Mucosa of stomach (tissue), 1 donor: ENCODE measurements around the gene PAQR3.
"Not testable (repeated sequence)": the region's sequence is repeated elsewhere in the genome, so short reads cannot be mapped to it uniquely, and the experiment has no call there.

Source experiments
- H3K27me3 ChIP-seq: one replicate; pipeline ENCODE4 v1.7.0; 2013; ENCODE audit warnings: mild to moderate bottlenecking, low read length; ENCODE audit not compliant: control insufficient read depth, insufficient read depth
- H3K36me3 ChIP-seq: one replicate; pipeline ENCODE4 v1.7.0; 2013; ENCODE audit warnings: low read length; ENCODE audit not compliant: control insufficient read depth, insufficient read depth
- H3K4me1 ChIP-seq: one replicate; pipeline ENCODE4 v1.7.0; 2013; ENCODE audit warnings: mild to moderate bottlenecking, low read length; ENCODE audit not compliant: control insufficient read depth, insufficient read depth
- H3K4me3 ChIP-seq: one replicate; pipeline ENCODE4 v1.7.0; 2013; ENCODE audit warnings: low read length
- H3K9ac ChIP-seq: one replicate; pipeline ENCODE4 v1.7.0; 2013; ENCODE audit warnings: mild to moderate bottlenecking, low read length, moderate library complexity
- H3K9me3 ChIP-seq: one replicate; pipeline ENCODE4 v1.7.0; 2013; ENCODE audit warnings: mild to moderate bottlenecking, low read length, moderate library complexity; ENCODE audit not compliant: control insufficient read depth
- donor health status: Pancreatic carcinoma.

PAQR3 gene

GRCh38 chr4:78878031-78878430, 61.2 kb downstream of the PAQR3 start:
- Histone ChIP-seq H3K36me3 (no peaks in the 10 kb centered on the region), H3K4me1 (no peaks in the 10 kb centered on the region), H3K9ac (no peak overlapping the region), H3K9me3 (no peaks in the 10 kb centered on the region), H3K4me3 (no peak overlapping the region), H3K27me3 (no peaks in the 10 kb centered on the region)

DNA sequence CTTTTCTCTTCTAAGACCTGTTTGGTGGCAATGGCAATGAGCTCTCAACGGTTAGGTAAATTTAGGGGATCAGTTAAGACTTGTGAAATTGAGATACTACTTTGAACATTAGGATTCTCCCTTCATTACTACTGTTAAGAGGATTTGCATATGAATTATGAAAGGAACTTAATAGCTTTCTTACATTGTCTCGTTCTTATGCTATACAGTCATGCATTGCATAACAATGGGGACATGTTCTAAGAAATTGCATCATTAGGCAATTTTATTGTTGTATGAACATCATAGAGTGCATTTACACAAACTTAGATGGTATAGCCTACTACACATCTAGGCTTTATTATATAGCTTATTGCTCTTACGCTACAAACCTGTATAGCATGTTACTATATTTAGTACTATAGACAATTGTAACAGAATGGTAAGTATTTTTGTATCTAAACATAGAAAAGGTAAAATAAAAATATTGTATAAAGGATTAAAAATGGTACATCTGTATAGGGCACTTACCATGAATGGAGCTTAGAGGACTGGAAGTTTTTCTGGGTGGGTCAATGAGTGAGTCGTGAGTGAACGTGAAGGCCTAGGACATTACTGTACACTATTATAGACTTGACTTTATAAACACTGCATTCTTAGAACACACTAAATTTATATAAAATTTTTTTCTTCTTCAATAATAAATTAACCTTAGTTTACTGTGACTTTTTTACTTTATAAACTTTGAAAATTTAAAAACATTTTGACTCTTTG, 62.5 kb downstream of the PAQR3 start:
- H3K9ac ChIP-seq = no peak overlapping the region
- no peaks in the 10 kb centered on the region for H3K27me3 ChIP-seq
- no peak overlapping the region for H3K4me3 ChIP-seq
- H3K9me3 ChIP-seq = no peaks in the 10 kb centered on the region
- H3K36me3 ChIP-seq = no peaks in the 10 kb centered on the region
- H3K4me1 ChIP-seq = no peaks in the 10 kb centered on the region

DNA sequence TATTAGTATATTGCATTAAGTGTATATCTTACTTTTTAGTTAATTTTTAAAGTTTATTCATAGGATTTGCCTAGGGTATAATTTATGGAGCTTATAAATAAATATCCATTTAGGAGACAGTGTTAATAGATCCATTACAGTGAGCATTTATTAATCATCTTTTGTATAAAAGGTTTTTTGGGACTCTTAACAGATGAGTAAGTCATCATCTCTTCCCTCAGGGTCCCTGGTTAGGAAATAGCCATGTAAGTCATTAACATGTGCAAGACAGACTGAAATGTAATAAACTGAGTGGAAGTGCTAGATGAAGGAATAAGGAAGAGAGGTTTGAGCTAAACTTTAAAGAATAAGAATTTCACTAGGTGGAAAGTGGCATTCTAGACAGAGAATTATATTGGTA, 69.2 kb downstream of the PAQR3 start:
- Histone ChIP-seq H3K9me3 (no peaks in the 10 kb centered on the region), H3K36me3 (no peaks in the 10 kb centered on the region), H3K4me1 (no peaks in the 10 kb centered on the region), H3K9ac (no peak overlapping the region), H3K4me3 (no peak overlapping the region), H3K27me3 (no peaks in the 10 kb centered on the region)

GRCh38 chr4:78868712-78869111, 70.5 kb downstream of the PAQR3 start:
- not testable (repeated sequence) for H3K9ac ChIP-seq, H3K4me3 ChIP-seq, H3K4me1 ChIP-seq, H3K9me3 ChIP-seq, H3K36me3 ChIP-seq, H3K27me3 ChIP-seq

DNA sequence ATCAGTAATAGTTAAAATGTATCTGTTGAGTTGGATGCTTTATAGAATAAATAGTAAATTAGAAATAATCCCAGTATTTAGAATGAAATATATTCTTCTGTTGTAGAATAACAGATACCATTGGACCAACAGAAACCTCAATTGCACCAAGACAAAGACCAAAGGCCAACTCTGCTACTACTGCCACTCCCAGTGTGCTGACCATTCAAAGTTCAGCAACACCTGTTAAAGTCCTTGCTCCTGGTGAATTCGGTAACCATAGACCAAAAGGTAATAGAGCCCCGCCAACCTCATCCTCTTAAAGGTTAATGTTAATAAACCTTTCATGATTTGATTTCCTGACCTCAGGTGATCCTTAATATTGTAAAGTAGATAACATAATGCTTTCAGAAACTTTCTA, 73.8 kb downstream of the PAQR3 start:
- Histone ChIP-seq H3K27me3 (no peaks in the 10 kb centered on the region), H3K4me1 (no peaks in the 10 kb centered on the region), H3K36me3 (no peaks in the 10 kb centered on the region), H3K4me3 (no peak overlapping the region), H3K9ac (no peak overlapping the region), H3K9me3 (no peaks in the 10 kb centered on the region)

GRCh38 chr4:78864405-78865024, 74.7 kb downstream of the PAQR3 start:
- Histone ChIP-seq H3K9me3 (no peaks in the 10 kb centered on the region), H3K36me3 (no peaks in the 10 kb centered on the region), H3K4me1 (no peaks in the 10 kb centered on the region), H3K27me3 (no peaks in the 10 kb centered on the region), H3K4me3 (no peak overlapping the region), H3K9ac (no peak overlapping the region)

DNA sequence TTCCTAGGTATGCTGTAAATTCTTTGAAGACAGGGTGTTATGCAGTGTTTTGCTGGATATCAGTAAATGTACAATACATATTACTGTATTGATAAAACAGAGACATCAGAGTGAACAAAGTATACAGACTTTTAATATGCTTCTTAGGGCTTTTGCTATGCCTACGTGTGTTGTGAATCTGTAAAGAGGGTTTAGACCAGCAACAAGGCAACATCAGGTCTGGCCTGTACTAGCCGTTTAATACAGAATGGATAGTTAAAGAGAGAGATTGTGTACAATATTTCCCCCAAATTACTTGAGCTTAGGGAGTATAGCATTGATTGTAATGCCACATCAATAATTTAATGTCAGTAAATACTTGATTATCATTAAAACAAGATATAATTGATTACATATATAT, 75.2 kb downstream of the PAQR3 start:
- H3K9ac ChIP-seq = no peak overlapping the region
- H3K27me3 ChIP-seq = no peaks in the 10 kb centered on the region
- no peak overlapping the region for H3K4me3 ChIP-seq
- no peaks in the 10 kb centered on the region for H3K36me3 ChIP-seq
- no peaks in the 10 kb centered on the region for H3K4me1 ChIP-seq
- no peaks in the 10 kb centered on the region for H3K9me3 ChIP-seq

DNA sequence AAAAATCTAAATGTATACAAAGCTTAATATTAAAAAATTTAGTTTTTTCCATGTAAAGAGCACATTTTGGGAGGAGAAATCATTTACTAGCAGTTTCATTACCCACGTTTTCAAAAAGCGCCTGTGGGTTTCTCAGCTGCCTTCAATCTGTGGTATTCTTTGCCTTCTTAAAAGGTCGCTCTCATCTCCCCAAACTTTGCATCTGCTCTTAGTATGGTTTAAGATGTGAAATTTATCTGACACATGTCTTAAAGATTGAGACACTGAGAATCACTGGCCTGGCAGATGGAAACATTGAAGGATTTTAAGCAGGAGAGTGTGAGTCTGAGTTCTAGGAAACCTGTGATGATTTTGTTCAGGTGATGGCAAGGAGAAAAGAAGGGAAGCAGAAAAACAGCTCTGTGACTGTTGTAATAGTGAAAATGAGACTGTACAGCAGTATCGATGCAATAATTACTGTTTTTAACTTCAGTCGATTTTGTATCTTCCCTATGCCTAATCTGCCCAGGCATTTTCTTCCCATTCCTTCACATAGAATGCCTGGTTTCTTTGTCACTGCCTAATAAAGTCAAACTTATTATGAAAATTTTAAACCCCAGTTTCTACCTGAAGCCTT, 75.9 kb downstream of the PAQR3 start:
- Histone ChIP-seq H3K27me3 (no peaks in the 10 kb centered on the region), H3K36me3 (no peaks in the 10 kb centered on the region), H3K9me3 (no peaks in the 10 kb centered on the region), H3K4me1 (no peaks in the 10 kb centered on the region), H3K9ac (no peak overlapping the region), H3K4me3 (no peak overlapping the region)

GRCh38 chr4:78862314-78862737, 76.9 kb downstream of the PAQR3 start:
- no peaks in the 10 kb centered on the region for H3K4me1 ChIP-seq
- no peaks in the 10 kb centered on the region for H3K9me3 ChIP-seq

More at GRCh38 chr4:78862314-78862737, 76.9 kb downstream of the PAQR3 start:
- H3K36me3 ChIP-seq = no peaks in the 10 kb centered on the region
- H3K4me3 ChIP-seq = no peak overlapping the region
- no peak overlapping the region for H3K9ac ChIP-seq
- H3K27me3 ChIP-seq = no peaks in the 10 kb centered on the region
